BLaER1 (cell line): ENCODE results near the gene TOGARAM2.

Experiments used
- H3K27ac ChIP-seq: shearing (Covaris generic); formaldehyde crosslinking; 2 replicates; pipeline ENCODE4 v1.8.1; 2022
- H3K27me3 ChIP-seq: shearing (Covaris generic); formaldehyde crosslinking; 2 replicates; pipeline ENCODE4 v1.8.1; 2022
- H3K36me3 ChIP-seq: shearing (Covaris generic); formaldehyde crosslinking; 2 replicates; pipeline ENCODE4 v1.8.1; 2022
- H3K4me1 ChIP-seq: shearing (Covaris generic); formaldehyde crosslinking; 2 replicates; pipeline ENCODE4 v1.8.1; 2022
- H3K4me2 ChIP-seq: shearing (Covaris generic); formaldehyde crosslinking; 2 replicates; pipeline ENCODE4 v1.8.1; 2022
- H3K4me3 ChIP-seq: shearing (Covaris generic); formaldehyde crosslinking; 2 replicates; pipeline ENCODE4 v1.8.1; 2022
- H3K9ac ChIP-seq: shearing (Covaris generic); formaldehyde crosslinking; 2 replicates; pipeline ENCODE4 v1.8.1; 2022
- H3K9me3 ChIP-seq: shearing (Covaris generic); formaldehyde crosslinking; 2 replicates; pipeline ENCODE4 v1.8.1; 2022
- H4K20me1 ChIP-seq: shearing (Covaris generic); formaldehyde crosslinking; 2 replicates; pipeline ENCODE4 v1.8.1; 2022
- Cebpa-rat ChIP-seq: shearing (Covaris generic); IDR thresholded peaks from 2 replicates; pipeline ENCODE4 v1.8.1; 2022

The TOGARAM2 gene

GRCh38 chr2:28995765-28996750, 15.0 kb downstream of the TOGARAM2 start:
- H3K9me3 ChIP-seq, result no peaks in the 10 kb centered on the region
- no peak overlapping the region for H3K4me3 ChIP-seq
- H3K36me3 ChIP-seq, result no peaks in the 10 kb centered on the region
- no peak overlapping the region for H3K9ac ChIP-seq
- no peak overlapping the region for H3K27ac ChIP-seq
- no peak for TF ChIP-seq Cebpa-rat
- H3K4me1 ChIP-seq, result peaks cover 34% of the 10 kb centered on the region
- H3K4me2 ChIP-seq, result no peak overlapping the region
- H4K20me1 ChIP-seq, result no peaks in the 10 kb centered on the region
- no peaks in the 10 kb centered on the region for H3K27me3 ChIP-seq

GRCh38 chr2:28997237-28997846, 16.2 kb downstream of the TOGARAM2 start:
- H3K36me3 ChIP-seq, result no peaks in the 10 kb centered on the region
- no peaks in the 10 kb centered on the region for H3K27me3 ChIP-seq
- no peak overlapping the region for H3K9ac ChIP-seq
- no peaks in the 10 kb centered on the region for H3K9me3 ChIP-seq
- H3K27ac ChIP-seq, result no peak overlapping the region
- no peak overlapping the region for H3K4me2 ChIP-seq
- peaks cover 40% of the 10 kb centered on the region for H3K4me1 ChIP-seq
- no peak for TF ChIP-seq Cebpa-rat
- no peak overlapping the region for H3K4me3 ChIP-seq
- no peaks in the 10 kb centered on the region for H4K20me1 ChIP-seq

GRCh38 chr2:28997847-28998735, 17.0 kb downstream of the TOGARAM2 start:
- H3K4me3 ChIP-seq, result no peak overlapping the region
- no peak for TF ChIP-seq Cebpa-rat
- H3K4me1 ChIP-seq, result peaks cover 40% of the 10 kb centered on the region
- no peak overlapping the region for H3K4me2 ChIP-seq
- H3K27ac ChIP-seq, result no peak overlapping the region
- H3K36me3 ChIP-seq, result no peaks in the 10 kb centered on the region
- H4K20me1 ChIP-seq, result no peaks in the 10 kb centered on the region
- no peaks in the 10 kb centered on the region for H3K9me3 ChIP-seq
- H3K27me3 ChIP-seq, result no peaks in the 10 kb centered on the region
- no peak overlapping the region for H3K9ac ChIP-seq

- TF ChIP-seq Cebpa-rat, result no peak
- H3K4me1 ChIP-seq, result peaks cover 21% of the 10 kb centered on the region
- no peak overlapping the region for H3K9ac ChIP-seq
- no peaks in the 10 kb centered on the region for H3K9me3 ChIP-seq
- H3K27ac ChIP-seq, result no peak overlapping the region
- no peak overlapping the region for H3K4me3 ChIP-seq
- H4K20me1 ChIP-seq, result no peaks in the 10 kb centered on the region
- H3K4me2 ChIP-seq, result peak overlapping the region; percentile 44
- no peaks in the 10 kb centered on the region for H3K36me3 ChIP-seq
- H3K27me3 ChIP-seq, result no peaks in the 10 kb centered on the region
These were observed 19.4 kb downstream of the TOGARAM2 start for GRCh38 chr2:29000481-29000880.

GRCh38 chr2:29000956-29001355, 19.9 kb downstream of the TOGARAM2 start:
- no peak for TF ChIP-seq Cebpa-rat
- peak overlapping the region; percentile 44 for H3K4me2 ChIP-seq
- H3K9me3 ChIP-seq, result no peaks in the 10 kb centered on the region
- H3K27me3 ChIP-seq, result no peaks in the 10 kb centered on the region
- H4K20me1 ChIP-seq, result no peaks in the 10 kb centered on the region
- no peak overlapping the region for H3K27ac ChIP-seq
- no peaks in the 10 kb centered on the region for H3K36me3 ChIP-seq
- no peak overlapping the region for H3K4me3 ChIP-seq
- H3K4me1 ChIP-seq, result peaks cover 21% of the 10 kb centered on the region
- no peak overlapping the region for H3K9ac ChIP-seq

GRCh38 chr2:29001806-29002205, 20.7 kb downstream of the TOGARAM2 start:
- H3K27ac ChIP-seq, result 0 out of 2 replicates have a peak overlapping the region, but pooled peaks have one; percentile 22
- no peak for TF ChIP-seq Cebpa-rat
- no peaks in the 10 kb centered on the region for H3K27me3 ChIP-seq
- H3K9ac ChIP-seq, result no peak overlapping the region
- no peaks in the 10 kb centered on the region for H3K36me3 ChIP-seq
- no peaks in the 10 kb centered on the region for H4K20me1 ChIP-seq
- no peak overlapping the region for H3K4me2 ChIP-seq
- H3K4me3 ChIP-seq, result no peak overlapping the region
- H3K9me3 ChIP-seq, result no peaks in the 10 kb centered on the region
- H3K4me1 ChIP-seq, result peaks cover 21% of the 10 kb centered on the region

GRCh38 chr2:29004755-29005154, 23.7 kb downstream of the TOGARAM2 start:
- Histone ChIP-seq H3K9ac (no peak overlapping the region), H3K36me3 (no peaks in the 10 kb centered on the region), H3K9me3 (no peaks in the 10 kb centered on the region), H4K20me1 (no peaks in the 10 kb centered on the region), H3K4me1 (peaks cover 32% of the 10 kb centered on the region), H3K27ac (no peak overlapping the region), H3K4me3 (no peak overlapping the region), H3K27me3 (no peaks in the 10 kb centered on the region), H3K4me2 (no peak overlapping the region)
- no peak for TF ChIP-seq Cebpa-rat

GRCh38 chr2:29005331-29005730, 24.2 kb downstream of the TOGARAM2 start:
- no peak overlapping the region for H3K4me3 ChIP-seq

GRCh38 chr2:29006092-29006979, 25.2 kb downstream of the TOGARAM2 start:
- Histone ChIP-seq H3K27ac (no peak overlapping the region), H3K4me3 (no peak overlapping the region), H3K36me3 (no peaks in the 10 kb centered on the region), H3K9ac (no peak overlapping the region), H3K4me2 (no peak overlapping the region), H3K27me3 (no peaks in the 10 kb centered on the region), H3K4me1 (peaks cover 32% of the 10 kb centered on the region), H3K9me3 (no peaks in the 10 kb centered on the region), H4K20me1 (no peaks in the 10 kb centered on the region)
- TF ChIP-seq Cebpa-rat, result no peak

More at GRCh38 chr2:29005331-29005730, 24.2 kb downstream of the TOGARAM2 start:
- Histone ChIP-seq H3K36me3 (no peaks in the 10 kb centered on the region), H3K4me1 (peaks cover 32% of the 10 kb centered on the region), H3K4me2 (no peak overlapping the region), H3K9me3 (no peaks in the 10 kb centered on the region), H3K27ac (no peak overlapping the region), H4K20me1 (no peaks in the 10 kb centered on the region), H3K9ac (no peak overlapping the region), H3K27me3 (no peaks in the 10 kb centered on the region)
- no peak for TF ChIP-seq Cebpa-rat
